OCI-LY7 (cell line): ENCODE results near the gene DNHD1.

Source experiments
- EZH2phosphoT487 ChIP-seq: fragments of 200-600 bp; sonication (generic); IDR thresholded peaks from 2 replicates; pipeline ENCODE4 v1.6.1; 2018; ENCODE audit warnings: low read depth, borderline replicate concordance, mild to moderate bottlenecking, mixed run types, antibody characterized with exemption, low read length, moderate library complexity, mixed read lengths
- TF ChIP-seq, protein P1 (sequence below): fragments of 200-600 bp; sonication (generic); conservative IDR thresholded peaks from 2 replicates; pipeline ENCODE4 v1.5.1; 2014; ENCODE audit warnings: mild to moderate bottlenecking, antibody characterized with exemption, low read length, moderate library complexity, mixed read lengths

DNA sequence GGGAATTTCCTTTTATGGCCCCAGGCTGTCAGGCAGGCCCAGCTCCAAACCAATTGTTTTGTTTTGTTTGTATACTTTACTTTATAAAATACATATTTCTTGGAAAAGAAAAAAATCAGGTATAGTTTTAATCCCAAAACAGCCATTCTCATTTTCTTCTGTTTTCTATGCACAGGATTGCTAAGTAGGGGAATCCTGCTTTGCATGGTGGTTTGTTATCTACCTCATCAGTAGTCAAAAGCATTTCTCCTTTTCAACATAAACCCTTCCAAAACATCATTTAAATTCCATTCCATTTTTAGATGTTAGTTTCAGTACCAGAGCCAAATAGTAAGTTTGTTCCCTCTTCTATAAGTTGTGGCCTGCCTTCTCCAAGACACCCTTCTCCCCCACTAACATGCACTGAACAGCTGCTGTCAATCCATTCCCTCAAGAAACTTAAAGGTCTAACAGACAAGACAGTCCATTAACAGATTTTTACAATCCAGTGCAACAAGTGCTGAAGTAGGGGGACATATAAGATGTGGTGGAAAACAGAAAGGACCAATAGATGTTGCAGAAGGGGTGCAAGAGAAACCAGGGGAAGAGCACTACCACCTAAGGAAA lies 110.2 kb downstream of the DNHD1 start:
- TF ChIP-seq, protein P1, sequence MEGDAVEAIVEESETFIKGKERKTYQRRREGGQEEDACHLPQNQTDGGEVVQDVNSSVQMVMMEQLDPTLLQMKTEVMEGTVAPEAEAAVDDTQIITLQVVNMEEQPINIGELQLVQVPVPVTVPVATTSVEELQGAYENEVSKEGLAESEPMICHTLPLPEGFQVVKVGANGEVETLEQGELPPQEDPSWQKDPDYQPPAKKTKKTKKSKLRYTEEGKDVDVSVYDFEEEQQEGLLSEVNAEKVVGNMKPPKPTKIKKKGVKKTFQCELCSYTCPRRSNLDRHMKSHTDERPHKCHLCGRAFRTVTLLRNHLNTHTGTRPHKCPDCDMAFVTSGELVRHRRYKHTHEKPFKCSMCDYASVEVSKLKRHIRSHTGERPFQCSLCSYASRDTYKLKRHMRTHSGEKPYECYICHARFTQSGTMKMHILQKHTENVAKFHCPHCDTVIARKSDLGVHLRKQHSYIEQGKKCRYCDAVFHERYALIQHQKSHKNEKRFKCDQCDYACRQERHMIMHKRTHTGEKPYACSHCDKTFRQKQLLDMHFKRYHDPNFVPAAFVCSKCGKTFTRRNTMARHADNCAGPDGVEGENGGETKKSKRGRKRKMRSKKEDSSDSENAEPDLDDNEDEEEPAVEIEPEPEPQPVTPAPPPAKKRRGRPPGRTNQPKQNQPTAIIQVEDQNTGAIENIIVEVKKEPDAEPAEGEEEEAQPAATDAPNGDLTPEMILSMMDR, result no peak
- TF ChIP-seq EZH2phosphoT487, result no peak
